HCT116 (cell line): ENCODE results near the gene NANOS1.

Source experiments
- CBX3 ChIP-seq: IDR thresholded peaks from 2 replicates; pipeline ENCODE4 v1.6.1; 2012; ENCODE audit warnings: low read depth
- EZH2 ChIP-seq: fragments of 200-600 bp; sonication (generic); IDR thresholded peaks from 2 replicates; pipeline ENCODE4 v1.6.1; 2017; ENCODE audit warnings: antibody characterized with exemption, mixed run types
- EZH2phosphoT487 ChIP-seq: fragments of 200-600 bp; IDR thresholded peaks from 2 replicates; pipeline ENCODE4 v1.6.1; 2018; ENCODE audit warnings: antibody characterized with exemption, borderline replicate concordance
- JUND ChIP-seq: IDR thresholded peaks from 2 replicates; pipeline ENCODE4 v1.6.1; 2012
- POLR2A ChIP-seq: IDR thresholded peaks from 2 replicates; pipeline ENCODE4 v1.7.0; 2011; ENCODE audit warnings: borderline replicate concordance; ENCODE audit not compliant: insufficient read depth, insufficient read length; ENCODE audit errors: extremely low read depth
- POLR2AphosphoS5 ChIP-seq: IDR thresholded peaks from 2 replicates; pipeline ENCODE4 v1.6.1; 2011; ENCODE audit warnings: mild to moderate bottlenecking, low read depth, low read length, moderate library complexity
- SIN3A ChIP-seq: IDR thresholded peaks from 2 replicates; pipeline ENCODE4 v1.6.1; 2012; ENCODE audit warnings: low read depth
- SRF ChIP-seq: IDR thresholded peaks from 2 replicates; pipeline ENCODE4 v1.6.1; 2012; ENCODE audit warnings: low read depth
- TF ChIP-seq, protein P1 (sequence below), 3 experiments: fragments of 200-600 bp in 1 of 3; sonication (generic) in 1 of 3; IDR thresholded peaks in 2 of 3; conservative IDR thresholded peaks in 1 of 3; 2 replicates each; pipeline ENCODE4 v1.5.1; 2012 to 2017; ENCODE audit warnings: low read depth in 2 of 3, low read length in 2 of 3, antibody characterized with exemption in 1 of 3, borderline replicate concordance in 1 of 3, control low read depth in 1 of 3, mild to moderate bottlenecking in 1 of 3, mixed read lengths in 1 of 3, mixed run types in 1 of 3, moderate library complexity in 1 of 3; ENCODE audit not compliant: insufficient read depth in 1 of 3
- TF ChIP-seq, protein P2 (sequence below): IDR thresholded peaks from 2 replicates; pipeline ENCODE4 v1.6.1; 2012
- TF ChIP-seq, protein P3 (sequence below): IDR thresholded peaks from 2 replicates; pipeline ENCODE4 v1.6.1; 2011; ENCODE audit warnings: mild to moderate bottlenecking, low read length, moderate library complexity; ENCODE audit not compliant: insufficient replicate concordance; ENCODE audit errors: extremely low read depth

DNA sequence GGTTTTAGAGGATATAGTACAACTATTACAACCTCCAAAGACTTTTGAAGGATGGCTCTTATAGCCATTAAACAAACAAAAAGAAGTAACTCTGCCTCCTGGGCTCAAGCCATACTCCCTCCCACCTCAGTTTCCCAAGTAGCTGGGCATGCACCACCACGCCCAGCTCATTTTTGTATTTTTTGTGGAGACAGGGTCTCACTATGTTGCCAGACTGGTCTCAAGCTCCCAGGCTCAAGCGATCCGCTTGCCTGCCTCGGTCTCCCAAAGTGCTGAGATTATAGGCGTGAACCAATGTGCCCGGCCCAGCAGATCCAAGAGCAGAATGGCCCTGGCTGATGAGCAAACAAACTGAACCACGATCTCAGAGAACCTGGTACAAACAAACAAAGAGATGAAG lies 16.0 kb downstream of the NANOS1 start:
- TF ChIP-seq, protein P1, sequence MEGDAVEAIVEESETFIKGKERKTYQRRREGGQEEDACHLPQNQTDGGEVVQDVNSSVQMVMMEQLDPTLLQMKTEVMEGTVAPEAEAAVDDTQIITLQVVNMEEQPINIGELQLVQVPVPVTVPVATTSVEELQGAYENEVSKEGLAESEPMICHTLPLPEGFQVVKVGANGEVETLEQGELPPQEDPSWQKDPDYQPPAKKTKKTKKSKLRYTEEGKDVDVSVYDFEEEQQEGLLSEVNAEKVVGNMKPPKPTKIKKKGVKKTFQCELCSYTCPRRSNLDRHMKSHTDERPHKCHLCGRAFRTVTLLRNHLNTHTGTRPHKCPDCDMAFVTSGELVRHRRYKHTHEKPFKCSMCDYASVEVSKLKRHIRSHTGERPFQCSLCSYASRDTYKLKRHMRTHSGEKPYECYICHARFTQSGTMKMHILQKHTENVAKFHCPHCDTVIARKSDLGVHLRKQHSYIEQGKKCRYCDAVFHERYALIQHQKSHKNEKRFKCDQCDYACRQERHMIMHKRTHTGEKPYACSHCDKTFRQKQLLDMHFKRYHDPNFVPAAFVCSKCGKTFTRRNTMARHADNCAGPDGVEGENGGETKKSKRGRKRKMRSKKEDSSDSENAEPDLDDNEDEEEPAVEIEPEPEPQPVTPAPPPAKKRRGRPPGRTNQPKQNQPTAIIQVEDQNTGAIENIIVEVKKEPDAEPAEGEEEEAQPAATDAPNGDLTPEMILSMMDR (IDR thresholded peaks at IDR 0.05 in 2 of 3, conservative IDR thresholded peaks at IDR 0.05 in 1 of 3; ENCODE audit: borderline replicate concordance in 1 of 3, insufficient read depth in 1 of 3, low read depth in 2 of 3, low read length in 2 of 3): no peak
- TF ChIP-seq, protein P2, sequence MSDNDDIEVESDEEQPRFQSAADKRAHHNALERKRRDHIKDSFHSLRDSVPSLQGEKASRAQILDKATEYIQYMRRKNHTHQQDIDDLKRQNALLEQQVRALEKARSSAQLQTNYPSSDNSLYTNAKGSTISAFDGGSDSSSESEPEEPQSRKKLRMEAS: no peak
- TF ChIP-seq POLR2A (no peak), EZH2 (no peak), SRF (no peak), JUND (no peak), POLR2AphosphoS5 (no peak), SIN3A (no peak), CBX3 (no peak), EZH2phosphoT487 (no peak)
- TF ChIP-seq, protein P3, sequence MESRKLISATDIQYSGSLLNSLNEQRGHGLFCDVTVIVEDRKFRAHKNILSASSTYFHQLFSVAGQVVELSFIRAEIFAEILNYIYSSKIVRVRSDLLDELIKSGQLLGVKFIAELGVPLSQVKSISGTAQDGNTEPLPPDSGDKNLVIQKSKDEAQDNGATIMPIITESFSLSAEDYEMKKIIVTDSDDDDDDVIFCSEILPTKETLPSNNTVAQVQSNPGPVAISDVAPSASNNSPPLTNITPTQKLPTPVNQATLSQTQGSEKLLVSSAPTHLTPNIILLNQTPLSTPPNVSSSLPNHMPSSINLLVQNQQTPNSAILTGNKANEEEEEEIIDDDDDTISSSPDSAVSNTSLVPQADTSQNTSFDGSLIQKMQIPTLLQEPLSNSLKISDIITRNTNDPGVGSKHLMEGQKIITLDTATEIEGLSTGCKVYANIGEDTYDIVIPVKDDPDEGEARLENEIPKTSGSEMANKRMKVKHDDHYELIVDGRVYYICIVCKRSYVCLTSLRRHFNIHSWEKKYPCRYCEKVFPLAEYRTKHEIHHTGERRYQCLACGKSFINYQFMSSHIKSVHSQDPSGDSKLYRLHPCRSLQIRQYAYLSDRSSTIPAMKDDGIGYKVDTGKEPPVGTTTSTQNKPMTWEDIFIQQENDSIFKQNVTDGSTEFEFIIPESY: no peak
